ENCODE results near the gene CXCR4.

CXCR4 gene

DNA sequence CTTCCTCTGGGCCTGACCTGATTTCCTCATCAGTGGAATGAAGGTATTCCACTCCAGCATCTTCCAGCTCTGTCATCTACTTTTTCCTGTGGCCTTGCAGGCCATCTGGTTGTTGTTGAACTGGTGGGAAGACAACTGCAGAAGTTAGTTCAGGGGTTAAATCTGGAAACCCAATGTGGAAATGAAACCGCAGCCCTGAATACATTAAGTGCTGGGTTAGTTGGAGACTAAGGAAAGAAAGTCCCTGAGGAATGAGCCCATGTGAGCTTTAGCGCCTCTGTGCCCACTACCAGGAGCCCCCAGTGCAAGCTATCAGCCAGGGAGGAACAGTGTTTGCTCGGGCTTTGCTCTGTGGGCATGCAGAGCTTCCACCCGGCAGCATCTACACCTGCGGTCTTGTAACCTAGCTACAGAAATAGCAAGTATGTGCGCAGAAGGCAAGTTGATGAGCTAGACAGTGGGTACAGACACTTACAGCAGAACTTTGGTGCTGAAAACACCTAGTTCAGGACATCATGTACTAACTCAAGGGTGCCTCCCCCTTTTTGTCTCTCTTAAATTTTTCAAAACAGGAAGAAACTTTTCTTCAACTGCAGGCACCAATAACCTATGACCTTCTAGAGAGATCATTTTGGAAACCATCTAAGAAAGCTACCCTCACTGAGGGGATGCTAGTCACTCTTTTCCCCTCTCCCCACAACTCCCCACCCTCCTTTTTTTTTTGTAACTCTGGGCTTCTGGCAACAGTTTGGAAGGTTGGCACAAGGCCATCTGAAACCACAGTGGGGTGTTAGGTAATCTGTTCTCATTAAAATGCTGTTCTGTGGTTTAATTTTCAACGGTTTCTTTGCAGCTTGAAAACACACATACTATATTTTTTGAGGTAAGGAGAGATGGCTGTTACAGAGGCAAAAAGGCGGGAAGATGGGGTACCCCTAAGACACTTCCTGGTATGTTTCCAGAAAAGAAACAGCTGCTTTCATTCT lies 18.3 kb upstream of the CXCR4 start:
- Mint-ChIP-seq H3K9me3 (no peaks in the 10 kb centered on the region), H3K36me3 (peaks cover 11% of the 10 kb centered on the region), H3K4me1 (peaks cover 86% of the 10 kb centered on the region), H3K27ac (peak overlapping the region; percentile 69), H3K4me3 (peak overlapping the region; percentile 22)
- peak; percentile 75 for ATAC-seq
- DNase-seq (ENCODE audit: low spot score in 2 of 2): no peak

DNA sequence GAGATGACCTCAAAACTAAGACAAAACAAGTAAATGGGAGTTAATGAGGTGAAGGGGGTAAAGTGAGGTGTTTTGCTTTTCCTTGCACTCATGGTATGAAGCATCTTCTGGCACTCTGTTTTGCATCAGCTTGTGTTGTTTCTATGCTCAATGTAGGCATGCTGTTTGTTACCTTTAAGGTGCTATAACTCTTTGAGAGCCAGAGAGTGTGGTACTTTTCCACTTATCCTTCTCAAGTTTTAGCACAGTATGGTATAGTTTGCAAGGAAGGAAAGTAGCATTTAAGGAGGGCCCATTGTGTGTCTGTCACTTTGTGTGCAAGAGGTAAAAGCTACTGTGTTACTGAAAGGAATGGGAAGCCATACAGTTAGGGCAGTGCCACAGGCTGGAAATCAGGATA lies 17.5 kb upstream of the CXCR4 start:
- peak overlapping the region; percentile 69 for H3K27ac Mint-ChIP-seq

DNA sequence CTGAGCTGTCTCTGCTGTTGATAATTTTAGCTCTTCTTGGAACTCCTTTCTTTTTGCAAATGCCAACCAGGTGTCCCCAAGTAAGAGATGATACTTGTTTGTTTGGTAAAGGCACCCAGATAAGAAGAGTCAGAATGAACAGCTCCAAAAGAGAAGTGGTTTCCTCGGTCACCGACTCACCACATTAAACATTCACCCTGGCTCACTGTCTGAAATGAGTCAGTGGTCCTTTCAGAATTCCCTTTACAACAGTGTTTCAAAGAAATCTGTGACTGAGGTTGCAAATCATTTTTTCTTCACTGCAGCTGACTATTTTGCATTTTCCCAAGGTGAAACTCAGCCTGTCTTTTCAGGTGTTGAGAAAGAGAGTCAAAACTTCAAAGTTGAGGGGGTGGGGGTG lies 16.2 kb upstream of the CXCR4 start:
- H3K27ac Mint-ChIP-seq: peak overlapping the region; percentile 75
- H3K4me3 Mint-ChIP-seq: peak overlapping the region; percentile 57
- peaks cover 11% of the 10 kb centered on the region for H3K36me3 Mint-ChIP-seq
- peaks cover 99% of the 10 kb centered on the region for H3K4me1 Mint-ChIP-seq
- peak; percentile 63 for ATAC-seq
- no peaks in the 10 kb centered on the region for H3K9me3 Mint-ChIP-seq
- no peak for DNase-seq (ENCODE audit: low spot score in 2 of 2)

More for the DNA sequence above, 17.5 kb upstream of the CXCR4 start:
- H3K36me3 Mint-ChIP-seq: peaks cover 11% of the 10 kb centered on the region
- no peaks in the 10 kb centered on the region for H3K9me3 Mint-ChIP-seq
- ATAC-seq (no peak), DNase-seq (ENCODE audit: low spot score in 2 of 2) (no peak)
- peaks cover 93% of the 10 kb centered on the region for H3K4me1 Mint-ChIP-seq
- H3K4me3 Mint-ChIP-seq: no peak overlapping the region

DNA sequence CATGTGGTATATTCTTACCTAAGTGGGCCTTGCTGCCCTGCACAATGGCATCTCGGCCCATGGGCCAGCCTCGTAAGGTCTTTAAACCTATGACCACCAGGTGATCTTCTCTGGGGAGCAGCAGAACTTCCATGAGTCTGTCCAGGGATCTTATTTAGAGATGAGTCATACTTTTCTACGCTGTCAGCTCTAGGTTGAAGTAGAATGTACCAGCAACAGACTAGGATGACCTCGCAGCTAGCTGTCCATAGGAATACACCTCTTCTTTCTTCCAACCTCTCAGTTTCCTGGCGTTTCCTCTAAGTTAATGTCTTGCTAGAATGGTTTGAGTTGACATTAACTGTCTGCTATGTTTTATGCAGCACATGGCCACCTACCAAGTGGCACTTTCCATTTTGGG lies 15.6 kb upstream of the CXCR4 start:
- Mint-ChIP-seq H3K4me1 (peaks cover 99% of the 10 kb centered on the region), H3K36me3 (peaks cover 11% of the 10 kb centered on the region), H3K9me3 (no peaks in the 10 kb centered on the region), H3K27ac (peak overlapping the region; percentile 75), H3K4me3 (peak overlapping the region; percentile 57)
- ATAC-seq (no peak), DNase-seq (ENCODE audit: low spot score in 2 of 2) (no peak)

DNA sequence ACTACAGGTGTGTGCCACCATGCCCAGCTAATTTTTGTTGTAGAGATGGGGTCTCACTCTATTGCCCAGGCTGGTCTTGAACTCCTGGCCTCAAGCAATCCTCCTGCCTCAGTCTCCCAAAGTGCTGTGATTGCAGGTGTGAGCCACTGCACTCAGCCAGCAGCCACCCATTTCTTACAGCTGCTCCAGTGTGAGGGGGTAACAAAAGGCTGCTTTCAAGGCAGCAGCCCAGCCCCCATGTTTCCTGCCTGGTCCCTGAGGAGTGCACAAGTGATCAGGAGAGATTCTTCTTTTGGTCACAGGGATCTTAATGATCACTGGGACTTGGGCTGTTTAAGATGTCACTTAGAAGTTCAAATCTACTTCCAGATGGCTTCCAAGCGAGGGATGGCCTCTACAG lies 15.2 kb upstream of the CXCR4 start:
- Mint-ChIP-seq H3K9me3 (no peaks in the 10 kb centered on the region), H3K4me3 (peak overlapping the region; percentile 57), H3K36me3 (peaks cover 11% of the 10 kb centered on the region), H3K4me1 (peaks cover 98% of the 10 kb centered on the region), H3K27ac (peak overlapping the region; percentile 72)
- ATAC-seq (no peak), DNase-seq (ENCODE audit: low spot score in 2 of 2) (no peak)

DNA sequence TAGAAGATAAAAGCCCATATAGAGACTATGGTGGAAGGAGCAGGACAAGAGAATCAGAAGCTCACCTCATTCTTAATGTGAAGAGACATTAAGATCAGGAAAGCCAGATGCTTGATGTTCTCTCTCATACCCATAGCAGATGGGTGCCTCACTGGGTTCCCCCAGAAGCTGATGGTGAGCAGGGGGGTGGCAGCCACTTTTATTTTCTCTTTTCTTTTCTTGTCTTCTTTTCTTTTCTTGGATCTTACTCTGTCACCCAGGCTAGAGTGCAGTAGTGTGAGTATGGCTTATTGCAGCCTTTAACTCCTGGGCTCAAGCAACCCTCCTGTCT lies 14.8 kb upstream of the CXCR4 start:
- H3K4me3 Mint-ChIP-seq: peak overlapping the region; percentile 57
- DNase-seq (ENCODE audit: low spot score in 2 of 2) (no peak), ATAC-seq (peak; percentile 8)
- peaks cover 11% of the 10 kb centered on the region for H3K36me3 Mint-ChIP-seq
- no peaks in the 10 kb centered on the region for H3K9me3 Mint-ChIP-seq
- peaks cover 97% of the 10 kb centered on the region for H3K4me1 Mint-ChIP-seq
- peak overlapping the region; percentile 72 for H3K27ac Mint-ChIP-seq

DNA sequence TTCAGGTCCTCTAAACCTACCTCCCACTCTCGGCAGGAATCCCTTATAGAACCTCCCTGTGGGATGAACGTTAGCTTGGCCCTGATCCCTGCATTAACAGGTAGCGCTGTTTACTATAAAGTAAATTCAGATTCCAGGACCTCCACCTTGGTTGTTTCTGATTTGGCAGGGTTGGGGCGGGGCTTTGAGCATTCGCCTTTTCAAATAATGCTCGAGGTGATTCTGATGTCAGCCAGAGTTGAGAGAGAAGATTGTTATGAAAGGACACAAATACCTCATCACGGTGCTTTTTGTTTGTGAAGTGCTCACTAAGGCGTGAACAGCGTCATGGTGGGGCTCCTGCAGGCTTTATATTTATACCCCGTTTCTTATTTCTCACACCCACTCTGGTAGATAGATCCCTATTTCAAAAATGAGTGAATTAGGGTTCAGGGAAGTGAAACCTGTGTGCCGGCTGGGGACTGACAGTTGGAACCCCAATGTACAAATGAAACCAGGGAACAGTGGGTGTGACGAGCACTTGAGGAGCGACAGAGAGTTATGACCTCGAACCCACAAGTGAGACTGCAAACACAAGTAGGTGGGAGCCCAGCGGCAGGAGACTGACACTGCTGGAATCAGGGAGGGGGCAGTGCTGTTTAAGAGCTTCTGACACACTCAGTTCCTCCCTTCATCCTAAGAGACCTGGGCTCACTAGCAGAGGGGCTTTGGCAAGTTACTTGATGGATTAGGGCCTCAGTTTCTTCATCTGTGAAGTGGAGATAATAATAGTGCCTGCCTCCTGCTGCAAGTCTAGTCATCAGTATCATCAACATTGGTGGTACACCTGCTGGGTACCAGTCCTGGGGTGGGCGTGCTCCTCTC lies 14.2 kb upstream of the CXCR4 start:
- no peaks in the 10 kb centered on the region for H3K9me3 Mint-ChIP-seq
- DNase-seq (ENCODE audit: low spot score in 2 of 2): peak; percentile 33 to 83
- peaks cover 11% of the 10 kb centered on the region for H3K36me3 Mint-ChIP-seq
- peak overlapping the region; percentile 72 for H3K27ac Mint-ChIP-seq
- peak overlapping the region; percentile 57 for H3K4me3 Mint-ChIP-seq
- peaks cover 95% of the 10 kb centered on the region for H3K4me1 Mint-ChIP-seq
- ATAC-seq: peak; percentile 76

DNA sequence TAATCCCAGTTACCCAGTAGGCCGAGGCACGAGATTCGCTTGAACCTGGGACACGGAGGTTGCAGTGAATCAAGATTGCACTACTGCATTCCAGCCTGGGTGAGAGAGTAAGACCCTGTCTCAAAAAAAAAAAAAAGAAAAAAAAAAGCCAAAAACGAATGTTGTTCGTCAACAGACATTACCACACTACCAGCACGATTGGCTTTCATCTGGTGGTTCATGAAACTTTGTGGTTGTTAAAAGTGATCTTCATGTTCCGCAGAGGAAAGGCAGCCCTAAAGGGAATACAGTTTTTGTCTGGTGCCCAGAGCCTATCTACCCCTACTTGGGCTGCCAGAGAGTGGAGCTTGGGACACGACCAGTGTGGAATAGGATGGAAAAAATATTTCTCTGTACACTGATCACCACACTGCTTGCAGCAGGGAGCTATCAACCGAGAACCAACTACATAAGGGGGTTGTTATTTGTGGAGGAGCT lies 13.6 kb upstream of the CXCR4 start:
- peaks cover 11% of the 10 kb centered on the region for H3K36me3 Mint-ChIP-seq
- DNase-seq (ENCODE audit: low spot score in 2 of 2): no peak
- ATAC-seq: peak; percentile 4
- H3K27ac Mint-ChIP-seq: peak overlapping the region; percentile 72
- no peaks in the 10 kb centered on the region for H3K9me3 Mint-ChIP-seq
- peak overlapping the region; percentile 57 for H3K4me3 Mint-ChIP-seq
- H3K4me1 Mint-ChIP-seq: peaks cover 92% of the 10 kb centered on the region

DNA sequence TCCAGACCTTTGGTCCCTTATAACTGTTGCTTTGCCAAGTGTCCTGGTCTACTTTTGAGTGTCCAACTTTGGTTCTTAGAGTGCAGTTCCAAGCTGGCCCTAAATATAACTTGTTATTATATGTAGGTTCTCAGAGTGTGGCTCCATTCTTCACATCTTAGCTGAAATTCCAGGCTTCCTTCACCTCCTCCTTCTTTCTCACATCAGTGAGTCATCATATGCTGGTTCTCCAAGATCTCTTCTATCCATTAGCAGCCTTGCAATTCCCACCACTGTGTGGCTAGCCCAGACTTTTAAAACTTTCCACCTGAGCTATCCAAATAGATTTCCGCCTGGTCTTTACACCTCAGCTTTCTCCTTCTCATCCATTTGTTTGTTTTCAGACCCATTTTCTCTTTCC lies 12.6 kb upstream of the CXCR4 start:
- Mint-ChIP-seq H3K4me3 (peak overlapping the region; percentile 57), H3K36me3 (peaks cover 11% of the 10 kb centered on the region), H3K9me3 (no peaks in the 10 kb centered on the region), H3K4me1 (peaks cover 85% of the 10 kb centered on the region), H3K27ac (peak overlapping the region; percentile 75)
- no peak for DNase-seq (ENCODE audit: low spot score in 2 of 2)
- no peak for ATAC-seq

DNA sequence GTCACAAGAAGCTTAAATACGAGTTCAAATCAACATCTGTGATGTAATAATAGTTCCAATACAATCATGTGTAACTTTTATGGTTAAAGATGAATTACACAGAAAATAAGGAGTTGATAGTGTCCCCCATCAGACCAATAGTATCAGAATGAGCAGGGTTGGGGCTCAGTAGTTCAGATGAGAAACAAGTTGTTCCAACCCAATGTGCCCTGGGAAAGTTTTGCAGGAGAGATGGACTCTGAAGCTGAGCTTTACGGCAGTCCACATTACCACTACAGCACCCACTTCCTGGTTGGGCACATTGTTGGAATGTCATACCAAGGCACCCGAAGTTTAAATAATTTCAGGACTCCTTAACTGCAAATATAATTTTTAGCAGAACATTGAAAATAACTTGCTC lies 12.1 kb upstream of the CXCR4 start:
- peak overlapping the region; percentile 55 for H3K4me3 Mint-ChIP-seq
- DNase-seq (ENCODE audit: low spot score in 2 of 2) (peak in 1 of 2 donors; percentile 47), ATAC-seq (no peak)
- H3K4me1 Mint-ChIP-seq: peaks cover 81% of the 10 kb centered on the region
- no peaks in the 10 kb centered on the region for H3K9me3 Mint-ChIP-seq
- peaks cover 11% of the 10 kb centered on the region for H3K36me3 Mint-ChIP-seq
- H3K27ac Mint-ChIP-seq: peak overlapping the region; percentile 83

DNA sequence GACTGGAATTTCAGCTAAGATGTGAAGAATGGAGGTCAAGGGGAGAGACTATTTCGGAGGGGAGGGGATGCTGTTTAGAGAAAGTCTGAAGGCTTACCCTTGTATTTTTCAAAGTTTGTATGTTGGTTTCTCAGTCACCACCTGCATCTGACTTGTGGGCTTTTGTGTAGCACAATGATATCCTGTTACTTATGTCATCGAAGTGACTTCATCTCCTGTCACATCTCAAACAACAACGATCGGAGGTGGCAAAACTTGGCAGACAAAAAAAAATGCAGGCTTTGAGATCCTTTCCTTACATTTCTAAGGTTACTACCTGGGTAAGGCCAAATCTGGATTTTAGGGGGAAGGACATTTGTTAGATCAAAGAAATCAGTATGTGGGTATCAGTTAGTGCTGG lies 11.7 kb upstream of the CXCR4 start:
- Mint-ChIP-seq H3K27ac (peak overlapping the region; percentile 83), H3K4me1 (peaks cover 81% of the 10 kb centered on the region)

DNA sequence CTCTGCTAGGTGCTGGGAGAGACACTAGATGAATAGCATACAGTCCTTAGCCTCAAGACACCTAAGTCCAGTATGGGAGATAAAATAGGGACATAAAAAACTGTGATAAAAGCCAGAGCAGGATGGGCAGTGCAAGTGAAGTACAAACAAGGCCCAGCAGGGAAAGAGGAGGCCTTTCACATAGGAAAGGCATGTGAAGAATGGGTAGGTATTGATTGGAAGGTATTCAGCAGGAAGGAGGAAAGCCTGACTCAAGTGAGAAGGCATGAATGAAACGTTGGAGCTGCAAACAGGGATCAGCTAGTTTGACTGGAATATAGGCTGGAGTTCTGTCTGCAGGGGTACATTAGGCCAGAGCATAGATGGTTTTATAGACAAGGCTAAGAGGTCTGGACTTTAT lies 11.0 kb upstream of the CXCR4 start:
- Mint-ChIP-seq H3K4me1 (peaks cover 81% of the 10 kb centered on the region), H3K4me3 (peak overlapping the region; percentile 55), H3K27ac (peak overlapping the region; percentile 83), H3K9me3 (no peaks in the 10 kb centered on the region), H3K36me3 (peaks cover 8% of the 10 kb centered on the region)
- DNase-seq (ENCODE audit: low spot score in 2 of 2) (no peak), ATAC-seq (no peak)

More for the DNA sequence above, 11.7 kb upstream of the CXCR4 start:
- Mint-ChIP-seq H3K4me3 (peak overlapping the region; percentile 55), H3K9me3 (no peaks in the 10 kb centered on the region), H3K36me3 (peaks cover 11% of the 10 kb centered on the region)
- no peak for DNase-seq (ENCODE audit: low spot score in 2 of 2)
- ATAC-seq: peak; percentile 56

DNA sequence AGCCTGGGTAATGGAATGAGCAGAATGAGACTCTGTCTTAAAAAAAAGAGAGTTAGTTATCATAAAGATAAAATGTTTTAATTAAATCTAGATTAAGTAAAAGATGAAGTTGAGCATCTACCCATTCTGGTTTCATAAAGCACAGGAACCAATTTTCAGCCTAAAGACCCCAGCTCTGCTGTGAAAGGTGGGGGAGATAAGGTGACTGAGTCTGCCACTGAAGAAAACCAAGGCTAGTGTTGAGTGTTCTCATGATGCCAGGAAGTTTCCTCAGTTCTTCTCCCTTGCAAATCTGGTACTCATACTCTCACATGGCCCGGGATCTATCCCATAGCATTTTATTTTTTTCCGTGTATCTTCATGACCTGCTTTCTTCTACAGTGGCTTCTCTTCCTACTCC lies 10.4 kb upstream of the CXCR4 start:
- Mint-ChIP-seq H3K27ac (no peak overlapping the region), H3K36me3 (peaks cover 7% of the 10 kb centered on the region), H3K4me1 (peaks cover 80% of the 10 kb centered on the region), H3K4me3 (peak overlapping the region; percentile 55), H3K9me3 (no peaks in the 10 kb centered on the region)
- no peak for ATAC-seq
- no peak for DNase-seq (ENCODE audit: low spot score in 2 of 2)

DNA sequence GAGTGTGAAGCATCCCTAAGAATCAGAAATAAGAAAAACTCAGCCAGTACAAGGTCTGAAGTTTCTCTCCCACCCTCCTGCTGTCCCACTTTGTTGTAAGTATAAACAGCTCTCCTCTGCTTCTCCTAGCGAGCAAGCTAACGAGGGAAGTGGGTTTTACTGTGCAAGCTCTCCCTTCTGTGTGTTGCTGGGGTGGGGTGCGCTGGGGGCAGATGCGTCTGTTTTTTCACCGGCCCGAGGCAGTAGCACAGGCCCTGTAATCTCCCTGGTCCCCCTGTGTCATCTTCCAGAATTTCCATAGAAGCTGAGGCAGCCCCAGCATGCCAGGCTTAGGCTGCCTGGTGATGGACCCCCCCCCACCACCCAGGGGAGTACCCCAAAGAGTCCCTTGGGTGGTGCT lies 9.4 kb upstream of the CXCR4 start:
- Mint-ChIP-seq H3K4me1 (peaks cover 70% of the 10 kb centered on the region), H3K36me3 (peaks cover 3% of the 10 kb centered on the region), H3K9me3 (no peaks in the 10 kb centered on the region), H3K4me3 (no peak overlapping the region), H3K27ac (peak overlapping the region; percentile 72)
- DNase-seq (ENCODE audit: low spot score in 2 of 2) (peak in 1 of 2 donors; percentile 45), ATAC-seq (no peak)

DNA sequence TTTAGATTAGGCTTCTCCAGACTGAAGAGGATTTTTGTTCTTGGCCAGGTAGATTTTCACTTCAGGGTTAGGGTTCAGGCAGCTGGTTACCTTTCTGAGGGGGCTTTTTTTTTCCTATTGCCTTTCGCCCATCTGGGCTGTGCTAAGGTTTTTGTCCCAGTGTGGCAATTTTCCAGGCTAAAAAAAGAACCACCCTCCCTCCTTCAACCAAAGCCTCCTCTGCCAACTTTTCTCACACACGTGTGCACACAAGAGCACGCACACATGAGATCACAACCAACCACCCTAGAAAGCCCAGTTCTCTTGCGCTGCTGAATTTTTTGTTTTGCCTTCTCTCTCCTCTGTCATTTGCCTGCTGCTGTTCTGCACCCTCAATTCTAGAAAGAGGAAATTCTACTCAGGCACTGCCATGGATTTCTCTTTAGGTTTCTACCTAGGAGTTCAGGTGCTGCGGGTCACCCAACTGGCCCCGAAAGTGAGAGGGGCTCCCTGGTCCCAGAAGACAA lies 8.5 kb upstream of the CXCR4 start:
- Mint-ChIP-seq H3K27ac (peak overlapping the region; percentile 46), H3K36me3 (no peaks in the 10 kb centered on the region), H3K9me3 (no peaks in the 10 kb centered on the region), H3K4me3 (no peak overlapping the region), H3K4me1 (peaks cover 65% of the 10 kb centered on the region)
- DNase-seq (ENCODE audit: low spot score in 2 of 2) (no peak), ATAC-seq (no peak)

All from stimulated activated effector memory CD8-positive, alpha-beta T cell treated with anti-CD3 and anti-CD28 coated beads, Interleukin-12 subunit alpha, Interleukin-12 subunit beta, amount 100 ng/mL, for 72 hours (primary cell).